WERI-Rb-1 (cell line): ENCODE results near the gene UVRAG.

Experiments used
- DNase-seq: peaks from one replicate; pipeline ENCODE4 v3.0.0-alpha.2; 2020
- H3K27ac ChIP-seq: fragments of 250-450 bp; sonication (Bioruptor Pico); 2 replicates; pipeline ENCODE4 v1.5.1; 2020; ENCODE audit warnings: mild to moderate bottlenecking, moderate library complexity
- H3K27me3 ChIP-seq: fragments of 250-450 bp; sonication (Bioruptor Pico); 2 replicates; pipeline ENCODE4 v1.5.1; 2021; ENCODE audit warnings: mild to moderate bottlenecking, low read depth, moderate library complexity; ENCODE audit not compliant: insufficient read depth, severe bottlenecking
- H3K36me3 ChIP-seq: fragments of 250-450 bp; sonication (Bioruptor Pico); 2 replicates; pipeline ENCODE4 v1.5.1; 2020; ENCODE audit warnings: mild to moderate bottlenecking, moderate library complexity
- H3K4me3 ChIP-seq: 2 replicates; pipeline ENCODE4 v1.5.1; 2011; ENCODE audit warnings: low read depth, mild to moderate bottlenecking, control low read depth, low read length
- H3K9me3 ChIP-seq: fragments of 250-450 bp; sonication (Bioruptor Pico); 2 replicates; pipeline ENCODE4 v1.5.1; 2021; ENCODE audit warnings: mild to moderate bottlenecking, moderate library complexity; ENCODE audit not compliant: severe bottlenecking
- TF ChIP-seq, protein P1 (sequence below): IDR thresholded peaks from 2 replicates; pipeline ENCODE4 v1.5.1; 2011; ENCODE audit warnings: low read depth, mild to moderate bottlenecking, control low read depth, inconsistent platforms, low read length

Gene UVRAG

DNA sequence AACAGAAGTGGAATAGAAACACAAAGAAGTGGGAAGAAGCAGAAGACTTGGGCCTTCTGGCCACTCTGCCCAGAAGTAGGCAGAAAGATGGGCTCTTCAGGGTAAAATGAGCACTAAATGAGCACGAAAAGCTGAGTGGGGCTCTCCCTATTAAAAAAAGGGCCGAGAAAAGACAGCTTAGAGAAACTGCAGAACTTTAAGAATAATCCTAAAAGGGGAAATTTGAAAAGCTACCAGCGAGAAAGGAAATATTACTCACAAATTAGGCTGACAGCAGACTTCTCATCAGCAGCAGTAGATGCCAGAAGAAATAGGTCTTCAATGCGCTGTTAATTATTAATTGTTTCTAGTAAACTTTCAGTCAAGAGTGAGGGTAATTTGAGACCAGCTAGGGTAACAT is 78.2 kb downstream of the UVRAG start:
- TF ChIP-seq, protein P1, sequence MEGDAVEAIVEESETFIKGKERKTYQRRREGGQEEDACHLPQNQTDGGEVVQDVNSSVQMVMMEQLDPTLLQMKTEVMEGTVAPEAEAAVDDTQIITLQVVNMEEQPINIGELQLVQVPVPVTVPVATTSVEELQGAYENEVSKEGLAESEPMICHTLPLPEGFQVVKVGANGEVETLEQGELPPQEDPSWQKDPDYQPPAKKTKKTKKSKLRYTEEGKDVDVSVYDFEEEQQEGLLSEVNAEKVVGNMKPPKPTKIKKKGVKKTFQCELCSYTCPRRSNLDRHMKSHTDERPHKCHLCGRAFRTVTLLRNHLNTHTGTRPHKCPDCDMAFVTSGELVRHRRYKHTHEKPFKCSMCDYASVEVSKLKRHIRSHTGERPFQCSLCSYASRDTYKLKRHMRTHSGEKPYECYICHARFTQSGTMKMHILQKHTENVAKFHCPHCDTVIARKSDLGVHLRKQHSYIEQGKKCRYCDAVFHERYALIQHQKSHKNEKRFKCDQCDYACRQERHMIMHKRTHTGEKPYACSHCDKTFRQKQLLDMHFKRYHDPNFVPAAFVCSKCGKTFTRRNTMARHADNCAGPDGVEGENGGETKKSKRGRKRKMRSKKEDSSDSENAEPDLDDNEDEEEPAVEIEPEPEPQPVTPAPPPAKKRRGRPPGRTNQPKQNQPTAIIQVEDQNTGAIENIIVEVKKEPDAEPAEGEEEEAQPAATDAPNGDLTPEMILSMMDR, result no peak
- Histone ChIP-seq H3K27ac (no peak overlapping the region), H3K36me3 (peaks cover 4% of the 10 kb centered on the region), H3K9me3 (no peaks in the 10 kb centered on the region), H3K27me3 (no peaks in the 10 kb centered on the region), H3K4me3 (no peak overlapping the region)
- DNase-seq, result no peak

DNA sequence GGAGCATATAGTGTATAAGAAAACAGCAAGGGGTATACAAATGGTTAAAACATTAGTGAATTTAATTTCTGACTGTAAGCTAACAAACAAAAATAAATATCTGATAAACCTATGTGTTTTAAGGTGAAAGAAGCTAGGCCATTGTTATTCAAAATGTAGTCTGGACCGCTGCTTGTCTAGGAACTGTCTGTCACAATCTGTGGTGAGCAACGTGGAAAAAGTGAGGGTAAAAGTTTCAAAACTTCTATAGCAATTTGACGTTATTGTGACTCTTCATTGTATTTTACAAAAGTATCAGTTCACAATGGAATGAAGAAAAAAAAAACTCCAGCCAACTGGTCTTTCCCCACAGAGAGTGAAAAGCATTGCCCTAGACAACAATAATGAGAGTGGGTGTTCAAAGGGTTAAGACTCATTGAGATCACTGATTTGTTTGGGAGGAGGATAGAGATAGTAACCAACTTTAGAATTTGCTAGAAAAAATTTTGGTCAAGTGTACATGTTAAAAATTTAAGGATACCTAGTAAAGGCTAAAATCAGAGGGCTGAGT is 79.1 kb downstream of the UVRAG start:
- TF ChIP-seq, protein P1, result no peak
- no peaks in the 10 kb centered on the region for H3K27me3 ChIP-seq
- H3K27ac ChIP-seq, result no peak overlapping the region
- H3K4me3 ChIP-seq, result no peak overlapping the region
- no peak for DNase-seq
- H3K36me3 ChIP-seq, result peaks cover 4% of the 10 kb centered on the region
- no peaks in the 10 kb centered on the region for H3K9me3 ChIP-seq

- H3K4me3 ChIP-seq, result no peak overlapping the region
- no peak overlapping the region for H3K27ac ChIP-seq
- TF ChIP-seq, protein P1, result no peak
- H3K27me3 ChIP-seq, result no peaks in the 10 kb centered on the region
- H3K36me3 ChIP-seq, result peaks cover 4% of the 10 kb centered on the region; the same call in 1 of the 2 replicates
- no peaks in the 10 kb centered on the region for H3K9me3 ChIP-seq
- no peak for DNase-seq
Measured at GRCh38 chr11:75896843-75897419, 81.9 kb downstream of the UVRAG start.

GRCh38 chr11:75898871-75899270 is 83.9 kb downstream of the UVRAG start:
- no peak for DNase-seq
- Histone ChIP-seq H3K27ac (no peak overlapping the region), H3K27me3 (no peaks in the 10 kb centered on the region), H3K4me3 (no peak overlapping the region), H3K9me3 (no peaks in the 10 kb centered on the region), H3K36me3 (no peaks in the 10 kb centered on the region)
- TF ChIP-seq, protein P1, result no peak

GRCh38 chr11:75899806-75900205 is 84.8 kb downstream of the UVRAG start:
- H3K27me3 ChIP-seq, result no peaks in the 10 kb centered on the region
- no peak overlapping the region for H3K27ac ChIP-seq
- H3K9me3 ChIP-seq, result no peaks in the 10 kb centered on the region
- DNase-seq, result no peak
- no peaks in the 10 kb centered on the region for H3K36me3 ChIP-seq
- H3K4me3 ChIP-seq, result no peak overlapping the region
- TF ChIP-seq, protein P1, result no peak

- Histone ChIP-seq H3K27ac (no peak overlapping the region), H3K4me3 (no peak overlapping the region), H3K9me3 (no peaks in the 10 kb centered on the region), H3K36me3 (no peaks in the 10 kb centered on the region), H3K27me3 (no peaks in the 10 kb centered on the region)
- no peak for DNase-seq
- TF ChIP-seq, protein P1, result no peak
Measured at GRCh38 chr11:75900848-75901247, 85.8 kb downstream of the UVRAG start.
